Measurements from ENCODE around the gene SLAIN1.

DNA sequence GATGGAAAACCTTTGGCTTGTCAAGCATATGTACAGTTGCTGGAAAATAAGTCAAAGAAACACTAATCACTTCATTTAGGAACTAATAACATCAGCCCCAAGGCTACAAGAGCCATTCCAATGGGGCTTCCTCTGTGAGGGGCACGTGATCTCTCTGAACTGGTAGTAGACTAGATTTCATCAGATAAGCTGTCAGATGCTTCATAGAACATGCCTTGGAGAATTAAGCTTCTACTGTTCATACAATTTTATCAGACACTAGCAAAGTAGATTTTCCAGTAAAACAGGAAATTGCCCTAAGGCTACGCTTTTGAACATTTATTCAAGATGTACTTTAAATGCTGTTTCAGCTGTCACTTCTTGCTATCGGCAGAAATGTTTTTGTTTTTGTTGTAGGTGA lies 113.4 kb downstream of the SLAIN1 start:
- TF ChIP-seq, protein P1, sequence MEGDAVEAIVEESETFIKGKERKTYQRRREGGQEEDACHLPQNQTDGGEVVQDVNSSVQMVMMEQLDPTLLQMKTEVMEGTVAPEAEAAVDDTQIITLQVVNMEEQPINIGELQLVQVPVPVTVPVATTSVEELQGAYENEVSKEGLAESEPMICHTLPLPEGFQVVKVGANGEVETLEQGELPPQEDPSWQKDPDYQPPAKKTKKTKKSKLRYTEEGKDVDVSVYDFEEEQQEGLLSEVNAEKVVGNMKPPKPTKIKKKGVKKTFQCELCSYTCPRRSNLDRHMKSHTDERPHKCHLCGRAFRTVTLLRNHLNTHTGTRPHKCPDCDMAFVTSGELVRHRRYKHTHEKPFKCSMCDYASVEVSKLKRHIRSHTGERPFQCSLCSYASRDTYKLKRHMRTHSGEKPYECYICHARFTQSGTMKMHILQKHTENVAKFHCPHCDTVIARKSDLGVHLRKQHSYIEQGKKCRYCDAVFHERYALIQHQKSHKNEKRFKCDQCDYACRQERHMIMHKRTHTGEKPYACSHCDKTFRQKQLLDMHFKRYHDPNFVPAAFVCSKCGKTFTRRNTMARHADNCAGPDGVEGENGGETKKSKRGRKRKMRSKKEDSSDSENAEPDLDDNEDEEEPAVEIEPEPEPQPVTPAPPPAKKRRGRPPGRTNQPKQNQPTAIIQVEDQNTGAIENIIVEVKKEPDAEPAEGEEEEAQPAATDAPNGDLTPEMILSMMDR (IDR thresholded peaks at IDR 0.05): no peak
- no peak for TF ChIP-seq POLR2A (IDR thresholded peaks at IDR 0.05)
